K562 (cell line): ENCODE results near the gene PUS7. TPM values are rescaled to one million over a fixed set of nuclear protein-coding genes. Genes with fewer than 3 reads are reported as not detected.

Experiments
- ARID2 ChIP-seq: fragments of 450-650 bp; IDR thresholded peaks from 2 replicates; pipeline ENCODE4 v1.6.1; 2017; ENCODE audit warnings: antibody characterized with exemption, mild to moderate bottlenecking
- BRF1 ChIP-seq: IDR thresholded peaks from 3 replicates; pipeline ENCODE4 v1.6.1; 2011; ENCODE audit warnings: borderline replicate concordance, mild to moderate bottlenecking; ENCODE audit not compliant: insufficient read length; ENCODE audit errors: extremely low read depth
- CTCF ChIP-seq, 3 experiments: IDR thresholded peaks in 2 of 3; conservative IDR thresholded peaks in 1 of 3; 2 replicates each; pipeline ENCODE4 v1.5.1; 2011 to 2012; ENCODE audit warnings: low read length in 3 of 3, mild to moderate bottlenecking in 3 of 3, control low read depth in 2 of 3, improper control_type of control experiment in 1 of 3, inconsistent platforms in 1 of 3, low read depth in 1 of 3, mixed read lengths in 1 of 3, moderate library complexity in 1 of 3; ENCODE audit not compliant: insufficient read depth in 2 of 3
- DMBX1 ChIP-seq: fragments of 250-450 bp; sonication (Bioruptor Pico); IDR thresholded peaks from 2 replicates; pipeline ENCODE4 v1.8.0; 2022; ENCODE audit warnings: inconsistent platforms, mild to moderate bottlenecking, moderate library complexity, borderline replicate concordance
- EP300 ChIP-seq: IDR thresholded peaks from 2 replicates; pipeline ENCODE4 v1.6.1; 2012; ENCODE audit warnings: low read length, improper control_type of control experiment
- HDAC1 ChIP-seq, 2 experiments: fragments of 450-650 bp; IDR thresholded peaks; 2 replicates each; pipeline ENCODE4 v1.6.1; 2016 to 2017; ENCODE audit warnings: inconsistent platforms in 1 of 2, mild to moderate bottlenecking in 1 of 2, moderate library complexity in 1 of 2
- KLF10 ChIP-seq: fragments of 250-450 bp; sonication (Bioruptor Pico); IDR thresholded peaks from 2 replicates; pipeline ENCODE4 v1.6.1; 2021; ENCODE audit warnings: matching md5 sums
- NFE2 ChIP-seq: IDR thresholded peaks from 2 replicates; pipeline ENCODE4 v1.6.1; 2014; ENCODE audit warnings: antibody characterized with exemption, low read depth
- PTRF ChIP-seq: fragments of 450-650 bp; IDR thresholded peaks from 2 replicates; pipeline ENCODE4 v1.6.1; 2016; ENCODE audit warnings: mild to moderate bottlenecking, missing genetic modification characterization, missing compliant biosample characterization
- RAD21 ChIP-seq, 2 experiments: fragments of 250-450 bp in 1 of 2; fragments of 450-650 bp in 1 of 2; sonication (Bioruptor Pico) in 1 of 2; formaldehyde crosslinking in 1 of 2; IDR thresholded peaks in 1 of 2; conservative IDR thresholded peaks in 1 of 2; 2 replicates each; pipeline versions ENCODE4 v1.4.0 to v1.8.0; 2020 to 2022; ENCODE audit warnings: mild to moderate bottlenecking in 2 of 2, moderate library complexity in 1 of 2
- RCOR1 ChIP-seq, 2 experiments: IDR thresholded peaks; 2 replicates each; pipeline ENCODE4 v1.6.1; 2012; ENCODE audit warnings: low read depth in 2 of 2, low read length in 2 of 2, borderline replicate concordance in 1 of 2, improper control_type of control experiment in 1 of 2
- RNF2 ChIP-seq: sonication (generic); IDR thresholded peaks from 2 replicates; pipeline ENCODE4 v1.6.1; 2016
- TBP ChIP-seq: optimal IDR thresholded peaks from 2 replicates; pipeline ENCODE3; 2011; ENCODE audit warnings: low read depth, low read length, improper control_type of control experiment
- TRIM24 ChIP-seq, 2 experiments: fragments of 450-650 bp; IDR thresholded peaks; 2 replicates each; pipeline ENCODE4 v1.6.1; 2016
- ZBTB17 ChIP-seq: fragments of 450-650 bp; formaldehyde crosslinking; IDR thresholded peaks from 2 replicates; pipeline ENCODE4 v1.4.0; 2020; ENCODE audit warnings: mild to moderate bottlenecking
- ZKSCAN1 ChIP-seq: fragments of 150-350 bp; IDR thresholded peaks from 2 replicates; pipeline ENCODE4 v1.6.1; 2016; ENCODE audit warnings: low read depth, low read length
- ZNF12 ChIP-seq: sonication (generic); formaldehyde crosslinking; IDR thresholded peaks from 2 replicates; pipeline ENCODE4 v1.4.0; 2020; ENCODE audit warnings: mild to moderate bottlenecking, missing genetic modification reagents
- ZNF324 ChIP-seq: fragments of 250-450 bp; sonication (Bioruptor Pico); IDR thresholded peaks from 2 replicates; pipeline ENCODE4 v1.4.0; 2020; ENCODE audit warnings: mild to moderate bottlenecking
- ZNF644 ChIP-seq: fragments of 200-800 bp; sonication (Bioruptor generic); IDR thresholded peaks from 2 replicates; pipeline ENCODE4 v1.6.1; 2016; ENCODE audit warnings: low read depth, missing genetic modification characterization, missing compliant biosample characterization
- ZNF764 ChIP-seq: fragments of 250-450 bp; sonication (Bioruptor Pico); IDR thresholded peaks from 2 replicates; pipeline ENCODE4 v1.4.0; 2020; ENCODE audit warnings: low read depth, mild to moderate bottlenecking, moderate library complexity
- polyA plus RNA-seq, 8 experiments: library from polyadenylated mRNA; depleted of rRNA in 4 of 8; stranded (reverse) in 5 of 8; unstranded in 3 of 8; fragments of >200 nt; fragmentation: Nextera tagmentation in 2 of 8; fragmentation: Illumina TruSeq in 1 of 8; extraction: Ambion mirVana in 2 of 8; extraction: Trizol in 1 of 8; gene quantifications; 2 replicates each; pipeline versions ENCODE4 v1.2.1 to v1.2.3, GENCODE V29; 2011 to 2014; ENCODE audit warnings: inconsistent platforms in 1 of 8, missing spikeins in 1 of 8
- total RNA-seq, 7 experiments: library from RNA; depleted of rRNA in 6 of 7; stranded (reverse); fragments of >200 nt in 6 of 7; fragmentation: Illumina TruSeq in 2 of 7; extraction: Trizol in 2 of 7; gene quantifications; 2 replicates each; pipeline versions ENCODE4 v1.2.1 to v1.2.3, GENCODE V29; 2011 to 2021; ENCODE audit warnings: low replicate concordance in 1 of 7
- TF ChIP-seq, protein P1 (sequence below), 2 experiments: IDR thresholded peaks; 2 replicates each; pipeline ENCODE4 v1.6.1; 2012; ENCODE audit warnings: improper control_type of control experiment in 2 of 2, low read depth in 2 of 2, low read length in 2 of 2, borderline replicate concordance in 1 of 2
- TF ChIP-seq, protein P2 (sequence below): fragments of 250-450 bp; sonication (Bioruptor Pico); IDR thresholded peaks from 2 replicates; pipeline ENCODE4 v1.5.0; 2021

PUS7 gene
- total and polyA plus RNA-seq, 9 of the 15 experiments (the other 6 are each of a cell fraction or from before 2014, with no cell fraction given), result 15.1 to 95.6 (median 63.2) TPM

DNA sequence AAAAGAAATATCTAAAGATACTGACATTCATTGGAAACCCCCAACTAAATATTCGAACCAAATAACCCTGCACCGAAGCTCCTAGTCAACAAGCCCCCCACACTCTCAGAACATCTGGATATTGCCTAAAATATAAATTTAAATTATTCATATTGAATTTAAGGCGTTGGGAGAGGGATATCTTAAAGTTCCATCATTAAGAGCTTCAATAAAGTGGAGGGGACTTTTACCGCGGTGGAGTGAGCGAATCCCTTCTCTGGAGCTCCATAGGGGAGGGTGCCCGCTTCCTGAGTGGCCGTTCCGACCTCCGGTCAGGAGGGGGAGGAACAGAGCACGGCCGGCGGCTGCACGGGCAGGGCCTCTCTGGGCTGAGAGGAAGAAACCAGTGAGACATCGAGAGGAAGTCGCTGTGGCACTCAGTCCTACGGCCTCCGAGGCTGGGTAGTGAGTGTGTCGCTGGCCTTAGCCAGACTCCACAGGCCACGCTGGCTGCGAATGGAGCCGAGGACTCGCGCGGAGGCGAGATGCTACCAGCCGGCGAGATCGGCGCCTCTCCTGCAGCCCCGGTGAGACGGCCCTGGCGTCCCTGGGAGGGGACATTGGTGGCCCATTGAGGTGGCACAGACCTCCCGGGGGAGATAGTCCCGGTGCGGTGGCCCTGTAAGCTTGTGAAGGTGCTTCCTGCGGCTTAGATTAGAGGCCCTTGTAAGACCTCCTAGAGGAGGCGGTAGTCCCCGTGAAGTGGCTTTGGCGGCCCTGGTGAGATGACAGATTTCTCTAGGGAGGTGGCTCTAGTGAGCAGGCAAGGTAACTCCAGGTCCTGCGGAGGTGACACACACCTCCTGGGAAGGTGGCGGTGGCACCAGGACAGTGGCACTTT is 10.0 kb upstream of the PUS7 start, which contains the start of gene RINT1 (continued):
- TF ChIP-seq CTCF (IDR thresholded peaks at IDR 0.05 in 2 of 3, conservative IDR thresholded peaks at IDR 0.05 in 1 of 3; ENCODE audit: insufficient read depth in 2 of 3, low read depth in 1 of 3, low read length in 3 of 3) (peak; percentile 88 to 98 (median 96)), KLF10 (CRISPR knock-in tag) (no peak), TRIM24 (IDR thresholded peaks at IDR 0.05) (0 out of 4 replicates have a peak, but pooled peaks of 1 of the 2 experiments have one; percentile 46), ARID2 (no peak), DMBX1 (CRISPR knock-in tag) (peak; percentile 26; the same call in 1 of the 2 replicates), EP300 (peak; percentile 60), ZNF644 (tag) (no peak), NFE2 (peak; percentile 50), ZBTB17 (CRISPR knock-in tag) (peak; percentile 82), ZNF12 (peak; percentile 85), HDAC1 (IDR thresholded peaks at IDR 0.05) (peak in 1 of 2 experiments; percentile 94; a peak in 2 of 4 replicates), PTRF (tag) (0 out of 2 replicates have a peak, but pooled peaks have one; percentile 25), TBP (peak; percentile 96), BRF1 (no peak), RAD21 (CRISPR knock-in tag; conservative IDR thresholded peaks at IDR 0.05 in 1 of 2, IDR thresholded peaks at IDR 0.05 in 1 of 2) (peak; percentile 13 to 24; a peak in 3 of 4 replicates), RCOR1 (IDR thresholded peaks at IDR 0.05; ENCODE audit: borderline replicate concordance in 1 of 2, low read depth in 2 of 2, low read length in 2 of 2) (peak in 1 of 2 experiments; percentile 87; a peak in 3 of 4 replicates), RNF2 (peak; percentile 80; the same call in 1 of the 2 replicates), ZKSCAN1 (peak; percentile 59; the same call in 1 of the 2 replicates), ZNF324 (CRISPR knock-in tag) (no peak; the same call in 1 of the 2 replicates), ZNF764 (CRISPR knock-in tag) (peak; percentile 69; the same call in 1 of the 2 replicates)
- TF ChIP-seq, protein P1, sequence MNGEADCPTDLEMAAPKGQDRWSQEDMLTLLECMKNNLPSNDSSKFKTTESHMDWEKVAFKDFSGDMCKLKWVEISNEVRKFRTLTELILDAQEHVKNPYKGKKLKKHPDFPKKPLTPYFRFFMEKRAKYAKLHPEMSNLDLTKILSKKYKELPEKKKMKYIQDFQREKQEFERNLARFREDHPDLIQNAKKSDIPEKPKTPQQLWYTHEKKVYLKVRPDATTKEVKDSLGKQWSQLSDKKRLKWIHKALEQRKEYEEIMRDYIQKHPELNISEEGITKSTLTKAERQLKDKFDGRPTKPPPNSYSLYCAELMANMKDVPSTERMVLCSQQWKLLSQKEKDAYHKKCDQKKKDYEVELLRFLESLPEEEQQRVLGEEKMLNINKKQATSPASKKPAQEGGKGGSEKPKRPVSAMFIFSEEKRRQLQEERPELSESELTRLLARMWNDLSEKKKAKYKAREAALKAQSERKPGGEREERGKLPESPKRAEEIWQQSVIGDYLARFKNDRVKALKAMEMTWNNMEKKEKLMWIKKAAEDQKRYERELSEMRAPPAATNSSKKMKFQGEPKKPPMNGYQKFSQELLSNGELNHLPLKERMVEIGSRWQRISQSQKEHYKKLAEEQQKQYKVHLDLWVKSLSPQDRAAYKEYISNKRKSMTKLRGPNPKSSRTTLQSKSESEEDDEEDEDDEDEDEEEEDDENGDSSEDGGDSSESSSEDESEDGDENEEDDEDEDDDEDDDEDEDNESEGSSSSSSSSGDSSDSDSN (IDR thresholded peaks at IDR 0.05; ENCODE audit: borderline replicate concordance in 1 of 2, low read depth in 2 of 2, low read length in 2 of 2), result peak in 1 of 2 experiments; percentile 60; a peak in 3 of 4 replicates
- TF ChIP-seq, protein P2, sequence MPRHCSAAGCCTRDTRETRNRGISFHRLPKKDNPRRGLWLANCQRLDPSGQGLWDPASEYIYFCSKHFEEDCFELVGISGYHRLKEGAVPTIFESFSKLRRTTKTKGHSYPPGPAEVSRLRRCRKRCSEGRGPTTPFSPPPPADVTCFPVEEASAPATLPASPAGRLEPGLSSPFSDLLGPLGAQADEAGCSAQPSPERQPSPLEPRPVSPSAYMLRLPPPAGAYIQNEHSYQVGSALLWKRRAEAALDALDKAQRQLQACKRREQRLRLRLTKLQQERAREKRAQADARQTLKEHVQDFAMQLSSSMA (CRISPR knock-in tag), result peak; percentile 85; the same call in 1 of the 2 replicates
